Neural progenitor cell (in vitro differentiated cells): Measurements from ENCODE around the gene HS2ST1. TPM values are rescaled to one million over a fixed set of nuclear protein-coding genes. Genes with fewer than 3 reads are reported as not detected.

ENCODE experiments used
- DNase-seq: peaks from one replicate; pipeline ENCODE4 v3.0.0-alpha.2; 2016; ENCODE audit warnings: low spot score
- H2AFZ ChIP-seq: fragments of 200-600 bp; sonication (generic); replicated peaks from 2 replicates; pipeline ENCODE4 v1.6.1; 2016; ENCODE audit warnings: antibody characterized with exemption
- H3F3A ChIP-seq: fragments of 200-600 bp; sonication (generic); 2 replicates; pipeline ENCODE4 v1.6.1; 2016; ENCODE audit warnings: antibody characterized with exemption, low read depth
- H3K27ac ChIP-seq: fragments of 200-600 bp; sonication (generic); 2 replicates; pipeline ENCODE4 v1.5.1; 2016; ENCODE audit warnings: mild to moderate bottlenecking
- H3K27me3 ChIP-seq: fragments of 200-600 bp; sonication (generic); 2 replicates; pipeline ENCODE4 v1.6.1; 2016; ENCODE audit warnings: mild to moderate bottlenecking, moderate library complexity
- H3K36me3 ChIP-seq: fragments of 200-600 bp; sonication (generic); 2 replicates; pipeline ENCODE4 v1.5.1; 2016
- H3K4me1 ChIP-seq: fragments of 200-600 bp; sonication (generic); 2 replicates; pipeline ENCODE4 v1.6.1; 2016; ENCODE audit warnings: mixed run types
- H3K4me2 ChIP-seq: fragments of 200-600 bp; sonication (generic); 2 replicates; pipeline ENCODE4 v1.6.1; 2016
- H3K4me3 ChIP-seq: fragments of 200-600 bp; sonication (generic); 2 replicates; pipeline ENCODE4 v1.5.1; 2016
- H3K79me2 ChIP-seq: fragments of 200-600 bp; sonication (generic); 2 replicates; pipeline ENCODE4 v1.6.1; 2016; ENCODE audit warnings: low read depth
- H3K9ac ChIP-seq: fragments of 200-600 bp; sonication (generic); 2 replicates; pipeline ENCODE4 v1.6.1; 2016
- H3K9me3 ChIP-seq: fragments of 200-600 bp; sonication (generic); 2 replicates; pipeline ENCODE4 v1.5.1; 2016; ENCODE audit warnings: low read depth
- H4K20me1 ChIP-seq: fragments of 200-600 bp; sonication (generic); 2 replicates; pipeline ENCODE4 v1.6.1; 2016; ENCODE audit warnings: low read depth
- H3K27ac Mint-ChIP-seq: 3 replicates; pipeline ENCODE4 v1.8.0; 2021; ENCODE audit warnings: mixed read lengths
- H3K27me3 Mint-ChIP-seq: 2 replicates; pipeline ENCODE4 v1.8.0; 2022; ENCODE audit warnings: low read depth, mild to moderate bottlenecking, inconsistent platforms, moderate library complexity, mixed read lengths; ENCODE audit not compliant: insufficient read depth
- H3K36me3 Mint-ChIP-seq: 3 replicates; pipeline ENCODE4 v1.8.0; 2021; ENCODE audit warnings: mixed read lengths
- H3K4me1 Mint-ChIP-seq: 3 replicates; pipeline ENCODE4 v1.8.0; 2021; ENCODE audit warnings: mixed read lengths
- H3K4me3 Mint-ChIP-seq: 3 replicates; pipeline ENCODE4 v1.8.0; 2021; ENCODE audit warnings: mild to moderate bottlenecking, moderate library complexity, mixed read lengths
- H3K9me3 Mint-ChIP-seq: 3 replicates; pipeline ENCODE4 v1.8.0; 2020; ENCODE audit warnings: mixed read lengths
- EZH2 ChIP-seq: fragments of 200-600 bp; sonication (generic); IDR thresholded peaks from 2 replicates; pipeline ENCODE4 v1.6.1; 2017; ENCODE audit warnings: antibody characterized with exemption, mild to moderate bottlenecking, moderate library complexity
- EZH2phosphoT487 ChIP-seq: fragments of 200-600 bp; sonication (generic); IDR thresholded peaks from 2 replicates; pipeline ENCODE4 v1.6.1; 2017; ENCODE audit warnings: antibody characterized with exemption
- total RNA-seq: library from RNA; depleted of rRNA; stranded (reverse); fragments of >200 nt; gene quantifications from 2 replicates; pipeline ENCODE4 v1.2.3, GENCODE V29; 2015; ENCODE audit warnings: low replicate concordance
- TF ChIP-seq, protein P1 (sequence below): fragments of 200-600 bp; sonication (generic); IDR thresholded peaks from 2 replicates; pipeline ENCODE4 v1.5.1; 2017; ENCODE audit warnings: antibody characterized with exemption, mild to moderate bottlenecking

HS2ST1 gene
- total RNA-seq, 1 donor from 2014 or later: 33.2 TPM

GRCh38 chr1:87093286-87093685 lies 178.9 kb downstream of the HS2ST1 start:
- H3K4me2 ChIP-seq: no peak overlapping the region
- no peaks in the 10 kb centered on the region for H3K27me3 ChIP-seq
- Mint-ChIP-seq H3K36me3 (peaks cover 4% of the 10 kb centered on the region), H3K4me1 (no peaks in the 10 kb centered on the region), H3K4me3 (no peak overlapping the region), H3K27me3 (no peaks in the 10 kb centered on the region), H3K27ac (no peak overlapping the region), H3K9me3 (no peaks in the 10 kb centered on the region)
- no peak overlapping the region for H3K27ac ChIP-seq
- no peak for DNase-seq
- H4K20me1 ChIP-seq: no peaks in the 10 kb centered on the region
- peaks cover 22% of the 10 kb centered on the region for H3F3A ChIP-seq
- H3K9me3 ChIP-seq: no peaks in the 10 kb centered on the region
- H3K4me1 ChIP-seq: peaks cover 30% of the 10 kb centered on the region
- no peak for TF ChIP-seq EZH2
- no peak for TF ChIP-seq EZH2phosphoT487
- TF ChIP-seq, protein P1, sequence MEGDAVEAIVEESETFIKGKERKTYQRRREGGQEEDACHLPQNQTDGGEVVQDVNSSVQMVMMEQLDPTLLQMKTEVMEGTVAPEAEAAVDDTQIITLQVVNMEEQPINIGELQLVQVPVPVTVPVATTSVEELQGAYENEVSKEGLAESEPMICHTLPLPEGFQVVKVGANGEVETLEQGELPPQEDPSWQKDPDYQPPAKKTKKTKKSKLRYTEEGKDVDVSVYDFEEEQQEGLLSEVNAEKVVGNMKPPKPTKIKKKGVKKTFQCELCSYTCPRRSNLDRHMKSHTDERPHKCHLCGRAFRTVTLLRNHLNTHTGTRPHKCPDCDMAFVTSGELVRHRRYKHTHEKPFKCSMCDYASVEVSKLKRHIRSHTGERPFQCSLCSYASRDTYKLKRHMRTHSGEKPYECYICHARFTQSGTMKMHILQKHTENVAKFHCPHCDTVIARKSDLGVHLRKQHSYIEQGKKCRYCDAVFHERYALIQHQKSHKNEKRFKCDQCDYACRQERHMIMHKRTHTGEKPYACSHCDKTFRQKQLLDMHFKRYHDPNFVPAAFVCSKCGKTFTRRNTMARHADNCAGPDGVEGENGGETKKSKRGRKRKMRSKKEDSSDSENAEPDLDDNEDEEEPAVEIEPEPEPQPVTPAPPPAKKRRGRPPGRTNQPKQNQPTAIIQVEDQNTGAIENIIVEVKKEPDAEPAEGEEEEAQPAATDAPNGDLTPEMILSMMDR: no peak
- no peak overlapping the region for H3K9ac ChIP-seq
- no peaks in the 10 kb centered on the region for H3K79me2 ChIP-seq
- H3K4me3 ChIP-seq: no peak overlapping the region
- H3K36me3 ChIP-seq: no peaks in the 10 kb centered on the region
- H2AFZ ChIP-seq: no peak overlapping the region

DNA sequence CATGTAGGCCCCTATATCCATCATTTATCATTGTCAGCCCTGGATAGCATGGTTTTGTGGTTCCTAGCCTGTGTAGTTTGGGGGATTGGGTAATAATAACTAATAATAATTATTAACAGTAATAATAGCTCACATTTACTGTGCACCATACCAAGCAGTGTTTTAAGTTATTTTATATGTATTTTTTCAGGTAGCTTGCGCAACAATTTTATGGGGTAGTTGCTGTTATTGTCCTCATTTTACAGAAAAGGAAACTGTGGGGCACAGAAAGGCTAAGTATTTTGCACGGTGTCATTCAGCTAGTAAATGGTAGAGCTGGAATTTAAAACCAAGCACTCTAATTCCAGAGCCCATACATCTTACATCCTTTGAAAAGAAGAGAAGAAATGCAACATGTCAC lies 179.8 kb downstream of the HS2ST1 start:
- H2AFZ ChIP-seq: no peak overlapping the region
- H3K4me1 ChIP-seq: peaks cover 20% of the 10 kb centered on the region
- H3K9ac ChIP-seq: no peak overlapping the region
- H3K27ac Mint-ChIP-seq: no peak overlapping the region
- no peak overlapping the region for H3K4me2 ChIP-seq
- TF ChIP-seq EZH2phosphoT487: no peak
- no peak for TF ChIP-seq EZH2
- TF ChIP-seq, protein P1: no peak
- no peaks in the 10 kb centered on the region for H3K9me3 Mint-ChIP-seq
- no peaks in the 10 kb centered on the region for H3K27me3 Mint-ChIP-seq
- H3K4me1 Mint-ChIP-seq: no peaks in the 10 kb centered on the region
- peaks cover 14% of the 10 kb centered on the region for H3F3A ChIP-seq
- peaks cover 4% of the 10 kb centered on the region for H3K36me3 Mint-ChIP-seq
- H3K27ac ChIP-seq: no peak overlapping the region
- no peak overlapping the region for H3K4me3 Mint-ChIP-seq
- H3K9me3 ChIP-seq: no peaks in the 10 kb centered on the region
- H4K20me1 ChIP-seq: no peaks in the 10 kb centered on the region
- H3K4me3 ChIP-seq: no peak overlapping the region
- no peak for DNase-seq
- no peaks in the 10 kb centered on the region for H3K36me3 ChIP-seq
- H3K79me2 ChIP-seq: no peaks in the 10 kb centered on the region
- H3K27me3 ChIP-seq: no peaks in the 10 kb centered on the region

DNA sequence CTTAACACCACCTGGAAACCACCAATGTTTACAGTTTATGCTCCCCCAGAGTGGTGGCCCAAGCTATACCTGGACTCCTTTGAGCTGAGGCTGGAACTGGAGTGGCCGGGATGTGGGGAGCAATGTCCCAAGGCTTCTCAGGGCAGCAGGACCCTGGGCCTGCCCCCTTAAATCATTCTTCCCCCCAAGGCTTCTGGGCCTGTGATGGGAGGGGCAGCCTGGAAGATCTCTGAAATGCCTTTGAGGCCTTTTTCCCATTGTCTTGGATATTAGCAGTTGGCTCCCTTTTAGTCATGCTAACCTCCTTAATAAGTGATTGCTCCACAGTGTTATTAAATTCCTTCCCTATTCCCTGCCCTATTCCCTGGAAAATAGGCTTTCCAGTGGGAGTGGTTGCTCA lies 185.8 kb downstream of the HS2ST1 start:
- Histone ChIP-seq H3K9me3 (no peaks in the 10 kb centered on the region), H3K27me3 (no peaks in the 10 kb centered on the region), H3K9ac (no peak overlapping the region), H3K4me3 (no peak overlapping the region), H3F3A (no peaks in the 10 kb centered on the region), H4K20me1 (no peaks in the 10 kb centered on the region), H3K79me2 (no peaks in the 10 kb centered on the region), H3K4me2 (no peak overlapping the region), H3K36me3 (no peaks in the 10 kb centered on the region), H3K4me1 (no peaks in the 10 kb centered on the region), H2AFZ (no peak overlapping the region), H3K27ac (no peak overlapping the region)
- Mint-ChIP-seq H3K4me1 (no peaks in the 10 kb centered on the region), H3K9me3 (no peaks in the 10 kb centered on the region), H3K36me3 (peaks cover 14% of the 10 kb centered on the region), H3K27ac (peak overlapping the region; percentile 46), H3K27me3 (no peaks in the 10 kb centered on the region), H3K4me3 (no peak overlapping the region)
- TF ChIP-seq, protein P1: no peak
- no peak for TF ChIP-seq EZH2
- TF ChIP-seq EZH2phosphoT487: no peak
- no peak for DNase-seq
